Measurements from ENCODE around the gene PML. TPM values are rescaled to one million over a fixed set of nuclear protein-coding genes. Genes with fewer than 3 reads are reported as not detected.

Gene PML
- total RNA-seq, 1 donor from 2014 or later, result 63.6 TPM

DNA sequence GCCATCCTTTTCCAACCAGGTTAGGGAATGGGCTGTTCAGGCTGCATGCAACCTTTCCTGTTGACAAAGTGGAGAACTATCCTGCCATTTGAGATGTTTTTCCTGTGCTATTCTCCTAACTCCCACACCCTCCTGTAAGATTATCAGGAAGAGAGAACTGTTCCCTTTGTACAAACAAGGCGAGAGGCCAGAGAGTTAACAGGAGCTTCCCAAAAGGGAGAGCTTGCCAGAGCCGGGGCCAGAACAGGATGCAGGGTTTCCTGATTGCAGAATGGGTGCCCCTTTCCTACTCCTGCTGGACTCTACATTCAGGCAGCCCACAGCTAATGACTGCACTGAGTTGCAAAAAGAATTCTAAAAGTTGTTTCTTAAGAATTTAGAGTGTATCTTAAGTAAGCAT lies 17.1 kb downstream of the PML start:
- Mint-ChIP-seq H3K4me3 (no peak overlapping the region), H3K27me3 (ENCODE audit: insufficient read depth) (no peaks in the 10 kb centered on the region), H3K9me3 (no peaks in the 10 kb centered on the region), H3K36me3 (ENCODE audit: low read depth) (peaks cover 42% of the 10 kb centered on the region), H3K4me1 (ENCODE audit: low read depth) (peaks cover 63% of the 10 kb centered on the region), H3K27ac (no peak overlapping the region)
- intact Hi-C loops (cut with micrococcal nuclease), result no loop called here
- no peak for DNase-seq (ENCODE audit: low spot score)

DNA sequence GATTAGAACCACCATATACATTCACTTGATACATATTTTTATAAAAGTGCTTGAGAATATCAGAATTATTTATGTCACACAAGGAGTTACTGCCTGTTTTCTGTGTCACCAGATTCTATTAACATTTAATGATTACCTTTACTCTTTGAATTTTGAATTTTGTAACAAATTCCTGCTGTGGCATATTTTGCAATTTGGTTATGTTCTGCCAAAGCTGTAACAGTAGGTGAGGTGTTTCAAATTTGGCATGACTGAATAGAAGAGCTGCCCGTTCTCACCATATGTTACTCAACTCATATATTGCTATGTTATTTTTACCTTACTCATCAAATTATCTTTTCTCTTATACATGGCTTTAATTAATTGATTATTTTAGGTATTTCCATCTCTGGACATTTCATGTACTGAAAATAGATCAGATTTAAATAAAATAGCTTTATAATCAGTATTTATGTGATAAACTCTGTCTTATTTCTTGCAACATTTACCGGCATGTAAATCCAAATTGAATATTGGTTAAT lies 18.9 kb downstream of the PML start:
- H3K36me3 Mint-ChIP-seq (ENCODE audit: low read depth), result peaks cover 34% of the 10 kb centered on the region
- intact Hi-C loops (cut with micrococcal nuclease), result no loop called here
- peaks cover 45% of the 10 kb centered on the region for H3K4me1 Mint-ChIP-seq (ENCODE audit: low read depth)

DNA sequence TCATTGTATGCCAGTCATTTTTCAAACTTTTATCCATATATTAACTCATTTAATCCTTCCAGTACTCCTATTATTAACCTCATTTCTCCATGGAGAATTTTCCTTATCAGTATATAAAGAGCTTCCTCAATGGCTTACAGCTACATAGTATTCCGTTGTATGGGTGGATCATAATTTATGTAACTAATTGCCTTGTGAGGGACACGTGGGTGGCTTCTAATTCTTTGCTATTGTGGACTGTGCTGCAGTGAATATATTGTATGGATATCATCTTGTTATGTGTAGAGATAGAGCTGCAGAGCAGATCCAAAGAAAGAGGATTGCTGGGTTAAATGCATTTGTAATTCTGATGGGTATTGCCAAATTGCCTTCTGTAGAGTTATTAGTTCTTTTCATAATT lies 25.2 kb downstream of the PML start:
- intact Hi-C loops (cut with micrococcal nuclease), result no loop called here
- DNase-seq (ENCODE audit: low spot score), result no peak
- H3K4me1 Mint-ChIP-seq (ENCODE audit: low read depth), result peaks cover 30% of the 10 kb centered on the region
- H3K36me3 Mint-ChIP-seq (ENCODE audit: low read depth), result peaks cover 30% of the 10 kb centered on the region
- no peaks in the 10 kb centered on the region for H3K9me3 Mint-ChIP-seq
- H3K27ac Mint-ChIP-seq, result no peak overlapping the region
- no peak overlapping the region for H3K4me3 Mint-ChIP-seq
- no peaks in the 10 kb centered on the region for H3K27me3 Mint-ChIP-seq (ENCODE audit: insufficient read depth)

More for the DNA sequence above, 18.9 kb downstream of the PML start:
- H3K9me3 Mint-ChIP-seq, result no peaks in the 10 kb centered on the region
- no peak for DNase-seq (ENCODE audit: low spot score)
- no peak overlapping the region for H3K27ac Mint-ChIP-seq
- no peak overlapping the region for H3K4me3 Mint-ChIP-seq
- H3K27me3 Mint-ChIP-seq (ENCODE audit: insufficient read depth), result no peaks in the 10 kb centered on the region

DNA sequence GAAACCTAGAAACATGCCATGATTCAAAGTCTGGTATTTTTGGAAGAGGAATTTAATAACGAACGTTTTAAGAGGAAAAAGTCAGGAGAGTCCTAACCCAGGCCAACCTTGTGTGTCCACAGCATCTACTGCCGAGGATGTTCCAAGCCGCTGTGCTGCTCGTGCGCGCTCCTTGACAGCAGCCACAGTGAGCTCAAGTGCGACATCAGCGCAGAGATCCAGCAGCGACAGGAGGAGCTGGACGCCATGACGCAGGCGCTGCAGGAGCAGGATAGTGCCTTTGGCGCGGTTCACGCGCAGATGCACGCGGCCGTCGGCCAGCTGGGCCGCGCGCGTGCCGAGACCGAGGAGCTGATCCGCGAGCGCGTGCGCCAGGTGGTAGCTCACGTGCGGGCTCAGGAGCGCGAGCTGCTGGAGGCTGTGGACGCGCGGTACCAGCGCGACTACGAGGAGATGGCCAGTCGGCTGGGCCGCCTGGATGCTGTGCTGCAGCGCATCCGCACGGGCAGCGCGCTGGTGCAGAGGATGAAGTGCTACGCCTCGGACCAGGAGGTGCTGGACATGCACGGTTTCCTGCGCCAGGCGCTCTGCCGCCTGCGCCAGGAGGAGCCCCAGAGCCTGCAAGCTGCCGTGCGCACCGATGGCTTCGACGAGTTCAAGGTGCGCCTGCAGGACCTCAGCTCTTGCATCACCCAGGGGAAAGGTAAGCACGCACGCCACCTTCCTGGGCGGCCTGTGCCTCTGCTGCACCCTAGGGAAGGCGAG lies 28.4 kb downstream of the PML start:
- peaks cover 19% of the 10 kb centered on the region for H3K4me1 Mint-ChIP-seq (ENCODE audit: low read depth)
- DNase-seq (ENCODE audit: low spot score), result no peak
- H3K9me3 Mint-ChIP-seq, result no peaks in the 10 kb centered on the region
- intact Hi-C loops (cut with micrococcal nuclease), result no loop called here
- no peak overlapping the region for H3K27ac Mint-ChIP-seq
- H3K36me3 Mint-ChIP-seq (ENCODE audit: low read depth), result peaks cover 30% of the 10 kb centered on the region
- no peak overlapping the region for H3K4me3 Mint-ChIP-seq
- H3K27me3 Mint-ChIP-seq (ENCODE audit: insufficient read depth), result no peaks in the 10 kb centered on the region

DNA sequence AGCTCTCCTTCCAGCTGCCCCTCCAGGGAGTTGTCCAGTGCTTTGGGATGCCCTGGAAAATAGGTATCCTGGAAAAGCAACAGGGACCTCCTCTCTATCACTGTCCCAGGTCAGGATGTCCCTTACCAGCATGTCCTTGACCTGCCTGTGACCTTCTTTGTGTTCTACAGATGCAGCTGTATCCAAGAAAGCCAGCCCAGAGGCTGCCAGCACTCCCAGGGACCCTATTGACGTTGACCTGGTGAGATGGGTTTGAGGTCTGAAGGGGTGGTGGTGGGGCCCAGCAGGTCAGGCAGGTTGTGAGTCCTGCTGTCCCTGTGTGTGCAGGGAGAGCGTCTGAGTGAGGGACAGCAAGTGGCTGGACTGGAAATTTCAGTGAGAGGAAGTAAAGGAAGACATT lies 30.2 kb downstream of the PML start:
- intact Hi-C loops (cut with micrococcal nuclease), result no loop called here
- Mint-ChIP-seq H3K4me1 (ENCODE audit: low read depth) (peaks cover 17% of the 10 kb centered on the region), H3K27me3 (ENCODE audit: insufficient read depth) (no peaks in the 10 kb centered on the region), H3K4me3 (no peak overlapping the region), H3K36me3 (ENCODE audit: low read depth) (peaks cover 34% of the 10 kb centered on the region), H3K9me3 (no peaks in the 10 kb centered on the region), H3K27ac (no peak overlapping the region)
- DNase-seq (ENCODE audit: low spot score), result no peak

DNA sequence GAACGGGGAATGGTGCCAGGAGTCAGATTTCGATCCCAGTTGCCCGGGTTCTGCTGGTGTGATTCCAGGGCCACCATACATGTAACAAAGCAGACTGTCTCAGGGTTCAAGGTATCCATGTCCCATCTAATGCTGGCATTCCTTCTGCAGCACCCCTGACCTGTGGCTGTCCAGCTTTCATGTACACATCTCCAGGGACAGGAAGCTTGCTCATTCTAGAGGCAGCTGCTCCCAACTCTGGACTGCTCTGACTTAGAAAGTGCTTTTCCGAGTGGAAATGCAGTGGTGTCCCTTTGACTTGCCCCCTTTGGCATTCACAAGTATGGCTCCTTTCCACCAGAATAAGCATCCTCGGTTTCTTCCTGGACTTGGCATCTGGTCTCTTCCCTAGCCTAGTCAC lies 30.9 kb downstream of the PML start:
- DNase-seq (ENCODE audit: low spot score), result no peak
- no peak overlapping the region for H3K4me3 Mint-ChIP-seq
- H3K9me3 Mint-ChIP-seq, result no peaks in the 10 kb centered on the region
- H3K4me1 Mint-ChIP-seq (ENCODE audit: low read depth), result peaks cover 9% of the 10 kb centered on the region
- H3K27ac Mint-ChIP-seq, result no peak overlapping the region
- H3K27me3 Mint-ChIP-seq (ENCODE audit: insufficient read depth), result no peaks in the 10 kb centered on the region
- intact Hi-C loops (cut with micrococcal nuclease), result no loop called here
- H3K36me3 Mint-ChIP-seq (ENCODE audit: low read depth), result peaks cover 37% of the 10 kb centered on the region

DNA sequence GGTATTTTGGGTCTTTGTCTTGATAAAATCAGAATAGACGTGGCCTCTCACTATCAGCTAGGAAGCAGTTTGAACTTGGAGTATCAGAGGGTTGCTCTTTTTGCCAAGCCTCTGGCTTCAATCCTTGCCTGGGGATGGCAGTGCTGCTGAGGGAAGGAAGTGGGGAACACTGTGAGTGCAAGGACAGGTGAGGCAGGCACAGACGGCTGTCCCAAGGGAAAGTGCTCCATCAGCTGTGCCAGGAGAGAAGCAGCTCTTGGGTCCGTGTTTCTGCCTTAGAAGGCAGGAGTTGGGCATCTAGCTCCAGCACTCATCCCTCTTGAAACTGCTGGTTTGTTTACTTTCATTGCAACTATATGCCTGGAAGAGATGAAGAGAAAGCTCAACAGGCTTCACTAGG lies 33.2 kb downstream of the PML start:
- DNase-seq (ENCODE audit: low spot score), result no peak
- Mint-ChIP-seq H3K9me3 (no peaks in the 10 kb centered on the region), H3K4me3 (no peak overlapping the region), H3K27me3 (ENCODE audit: insufficient read depth) (no peaks in the 10 kb centered on the region), H3K4me1 (ENCODE audit: low read depth) (peaks cover 6% of the 10 kb centered on the region), H3K36me3 (ENCODE audit: low read depth) (peaks cover 41% of the 10 kb centered on the region), H3K27ac (no peak overlapping the region)
- intact Hi-C loops (cut with micrococcal nuclease), result no loop called here

DNA sequence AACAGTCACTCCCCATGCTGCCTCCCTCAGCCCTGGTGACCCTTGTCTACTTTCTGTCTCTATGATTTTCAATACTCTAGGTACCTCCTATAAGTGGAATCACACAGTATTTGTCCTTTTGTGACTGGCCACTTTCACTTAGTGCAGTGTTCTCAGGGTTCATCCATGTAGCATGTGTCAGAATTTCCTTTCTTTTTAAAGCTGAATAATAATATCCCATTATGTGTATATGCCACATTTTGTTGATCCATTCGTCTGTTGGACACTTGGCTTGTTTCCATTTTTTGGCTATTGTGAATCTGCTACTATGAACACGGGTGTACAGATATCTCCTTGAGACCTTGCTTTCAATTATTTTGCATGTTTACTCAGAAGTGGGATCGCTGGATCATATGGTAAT lies 34.1 kb downstream of the PML start:
- Mint-ChIP-seq H3K4me1 (ENCODE audit: low read depth) (peaks cover 2% of the 10 kb centered on the region), H3K4me3 (no peak overlapping the region)
- intact Hi-C loops (cut with micrococcal nuclease), result no loop called here

DNA sequence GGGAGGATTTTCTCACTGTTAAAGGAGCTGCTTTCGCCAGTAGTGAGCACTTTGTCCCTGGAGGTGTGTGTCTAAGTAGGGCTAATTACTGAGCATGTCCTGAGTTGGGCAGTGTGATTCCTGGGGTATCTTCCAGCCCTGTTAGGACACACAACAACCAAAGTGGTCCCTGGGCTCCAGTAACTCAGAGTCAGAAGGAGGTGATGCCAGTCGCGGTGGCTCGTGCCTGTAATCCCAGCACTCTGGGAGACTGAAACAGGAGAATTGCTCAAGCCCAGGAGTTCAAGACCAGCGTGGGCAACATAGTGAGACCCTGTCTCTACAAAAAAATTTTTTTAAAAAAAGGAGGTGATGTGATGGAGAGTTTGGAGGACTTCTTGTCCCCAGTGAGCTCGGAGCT lies 37.5 kb downstream of the PML start:
- Mint-ChIP-seq H3K4me1 (ENCODE audit: low read depth) (no peaks in the 10 kb centered on the region), H3K36me3 (ENCODE audit: low read depth) (peaks cover 33% of the 10 kb centered on the region), H3K27ac (no peak overlapping the region), H3K4me3 (no peak overlapping the region), H3K27me3 (ENCODE audit: insufficient read depth) (no peaks in the 10 kb centered on the region), H3K9me3 (no peaks in the 10 kb centered on the region)
- DNase-seq (ENCODE audit: low spot score), result no peak
- intact Hi-C loops (cut with micrococcal nuclease), result no loop called here

More for the DNA sequence above, 34.1 kb downstream of the PML start:
- Mint-ChIP-seq H3K27ac (no peak overlapping the region), H3K9me3 (no peaks in the 10 kb centered on the region), H3K27me3 (ENCODE audit: insufficient read depth) (no peaks in the 10 kb centered on the region), H3K36me3 (ENCODE audit: low read depth) (peaks cover 35% of the 10 kb centered on the region)
- DNase-seq (ENCODE audit: low spot score), result no peak

DNA sequence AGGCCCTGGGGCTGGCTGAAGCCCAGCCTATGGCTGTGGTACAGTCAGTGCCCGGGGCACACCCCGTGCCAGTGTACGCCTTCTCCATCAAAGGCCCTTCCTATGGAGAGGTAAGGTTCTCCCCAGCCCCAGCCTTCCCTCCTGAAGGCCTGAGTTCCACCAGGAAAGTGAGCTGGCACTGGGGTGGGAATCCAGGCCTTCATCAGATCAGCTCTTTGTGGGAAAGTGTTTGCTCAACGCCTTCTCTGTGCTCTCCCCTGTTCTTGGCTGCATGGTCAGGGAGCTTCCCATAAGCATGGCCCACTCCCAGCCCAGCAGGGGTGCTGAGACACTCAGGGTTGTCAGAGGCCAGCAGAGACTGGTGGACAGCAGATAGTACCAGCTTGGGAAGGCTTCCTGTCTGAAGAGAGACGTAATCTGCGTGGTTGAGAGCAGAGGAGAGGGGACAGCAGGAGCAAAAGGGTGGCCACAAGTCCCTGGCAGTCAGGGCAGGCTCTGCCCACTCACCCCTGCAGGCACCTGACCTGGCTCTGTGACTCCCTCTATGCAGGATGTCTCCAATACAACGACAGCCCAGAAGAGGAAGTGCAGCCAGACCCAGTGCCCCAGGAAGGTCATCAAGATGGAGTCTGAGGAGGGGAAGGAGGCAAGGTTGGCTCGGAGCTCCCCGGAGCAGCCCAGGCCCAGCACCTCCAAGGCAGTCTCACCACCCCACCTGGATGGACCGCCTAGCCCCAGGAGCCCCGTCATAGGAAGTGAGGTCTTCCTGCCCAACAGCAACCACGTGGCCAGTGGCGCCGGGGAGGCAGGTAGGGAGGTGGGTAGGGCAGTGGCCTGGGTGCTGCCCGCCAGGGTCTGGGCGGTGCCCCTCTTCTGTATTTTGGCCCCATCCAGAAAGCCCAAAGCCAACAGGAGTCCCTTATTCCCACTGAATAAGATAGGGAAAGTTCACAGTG lies 38.4 kb downstream of the PML start:
- Mint-ChIP-seq H3K27me3 (ENCODE audit: insufficient read depth) (no peaks in the 10 kb centered on the region), H3K36me3 (ENCODE audit: low read depth) (peaks cover 39% of the 10 kb centered on the region), H3K4me3 (no peak overlapping the region), H3K27ac (peak overlapping the region; percentile 12), H3K9me3 (no peaks in the 10 kb centered on the region), H3K4me1 (ENCODE audit: low read depth) (no peaks in the 10 kb centered on the region)
- intact Hi-C loops (cut with micrococcal nuclease), result no loop called here
- no peak for DNase-seq (ENCODE audit: low spot score)

DNA sequence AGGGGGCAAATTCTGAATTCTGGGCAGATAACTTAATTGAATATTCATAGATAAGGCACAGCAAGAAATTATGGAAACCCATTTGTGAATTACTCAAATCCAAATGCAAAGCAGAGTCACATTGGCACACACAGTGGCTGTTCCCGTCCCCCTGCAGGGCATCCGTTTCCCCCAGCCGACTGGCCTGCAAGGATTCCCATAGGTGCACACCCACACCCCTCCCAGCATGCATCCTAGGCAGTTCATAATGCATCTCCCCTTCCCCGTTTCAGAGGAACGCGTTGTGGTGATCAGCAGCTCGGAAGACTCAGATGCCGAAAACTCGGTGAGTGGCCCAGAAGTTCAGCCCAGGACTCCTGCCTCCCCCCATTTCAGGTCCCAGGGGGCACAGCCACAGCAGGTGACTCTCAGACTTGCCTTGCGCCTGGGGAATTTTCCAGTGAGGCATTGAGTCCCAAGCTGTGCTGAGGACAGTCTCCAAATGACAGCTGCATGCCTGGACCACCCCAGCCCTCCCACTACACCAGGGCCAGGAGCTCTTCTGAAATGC lies 39.8 kb downstream of the PML start:
- Mint-ChIP-seq H3K36me3 (ENCODE audit: low read depth) (peaks cover 38% of the 10 kb centered on the region), H3K9me3 (no peaks in the 10 kb centered on the region), H3K27ac (no peak overlapping the region), H3K27me3 (ENCODE audit: insufficient read depth) (no peaks in the 10 kb centered on the region), H3K4me3 (no peak overlapping the region), H3K4me1 (ENCODE audit: low read depth) (no peaks in the 10 kb centered on the region)
- DNase-seq (ENCODE audit: low spot score), result no peak
- intact Hi-C loops (cut with micrococcal nuclease), result no loop called here

DNA sequence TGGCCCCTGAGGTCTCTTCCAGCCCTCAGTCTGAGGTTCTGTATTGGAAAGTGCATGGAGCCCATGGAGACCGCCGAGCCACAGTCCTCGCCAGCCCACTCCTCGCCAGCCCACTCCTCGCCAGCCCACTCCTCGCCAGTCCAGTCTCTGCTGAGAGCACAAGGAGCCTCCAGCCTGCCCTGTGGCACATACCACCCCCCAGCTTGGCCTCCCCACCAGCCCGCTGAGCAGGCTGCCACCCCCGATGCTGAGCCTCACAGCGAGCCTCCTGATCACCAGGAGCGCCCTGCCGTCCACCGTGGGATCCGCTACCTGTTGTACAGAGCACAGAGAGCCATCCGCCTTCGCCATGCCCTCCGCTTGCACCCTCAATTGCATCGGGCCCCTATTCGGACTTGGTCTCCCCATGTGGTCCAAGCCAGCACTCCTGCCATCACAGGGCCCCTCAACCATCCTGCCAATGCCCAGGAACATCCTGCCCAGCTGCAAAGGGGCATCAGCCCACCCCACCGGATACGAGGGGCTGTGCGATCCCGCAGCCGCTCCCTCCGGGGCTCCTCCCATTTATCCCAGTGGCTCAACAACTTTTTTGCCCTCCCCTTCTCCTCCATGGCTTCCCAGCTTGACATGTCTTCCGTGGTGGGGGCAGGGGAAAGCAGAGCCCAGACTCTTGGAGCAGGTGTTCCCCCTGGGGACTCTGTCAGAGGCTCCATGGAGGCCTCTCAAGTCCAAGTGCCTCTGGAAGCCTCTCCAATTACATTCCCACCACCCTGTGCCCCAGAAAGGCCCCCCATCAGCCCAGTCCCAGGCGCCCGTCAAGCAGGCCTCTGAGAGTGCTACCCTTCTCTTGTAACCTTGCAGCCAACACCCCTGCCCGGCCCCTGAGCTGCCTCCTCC lies 40.9 kb downstream of the PML start:
- DNase-seq (ENCODE audit: low spot score), result no peak
- no peaks in the 10 kb centered on the region for H3K9me3 Mint-ChIP-seq
- H3K4me1 Mint-ChIP-seq (ENCODE audit: low read depth), result no peaks in the 10 kb centered on the region
- intact Hi-C loops (cut with micrococcal nuclease), result no loop called here
- H3K27ac Mint-ChIP-seq, result no peak overlapping the region
- H3K36me3 Mint-ChIP-seq (ENCODE audit: low read depth), result peaks cover 35% of the 10 kb centered on the region
- no peaks in the 10 kb centered on the region for H3K27me3 Mint-ChIP-seq (ENCODE audit: insufficient read depth)
- no peak overlapping the region for H3K4me3 Mint-ChIP-seq
